Kidney (tissue), 14 donors: ENCODE measurements around the gene DNAJB8. TPM values are rescaled to one million over a fixed set of nuclear protein-coding genes. Genes with fewer than 3 reads are reported as not detected.

Experiments used
- DNase-seq, 5 donors: peaks; one replicate each; pipeline ENCODE4 v3.0.0-alpha.2; 2013 to 2020
- FAIRE-seq: peaks from 2 replicates; lab custom pipeline; 2012; peaks lifted over from hg19 to GRCh38; lab: Jason Lieb, UNC
- H3K27ac ChIP-seq, 2 donors: one replicate each; pipeline ENCODE4 v1.7.0; 2013; ENCODE audit warnings: low read depth in 2 of 2, low read length in 2 of 2, inconsistent platforms in 1 of 2
- H3K27me3 ChIP-seq: one replicate; pipeline ENCODE4 v1.7.1; 2013; ENCODE audit warnings: low read length, inconsistent platforms; ENCODE audit not compliant: control insufficient read depth, insufficient read depth
- H3K36me3 ChIP-seq, 3 donors: one replicate each; pipeline versions ENCODE4 v1.7.0 to v1.7.1; 2013; ENCODE audit warnings: low read length in 3 of 3, control low read depth in 1 of 3, inconsistent platforms in 1 of 3; ENCODE audit not compliant: insufficient read depth in 3 of 3, control insufficient read depth in 2 of 3
- H3K4me1 ChIP-seq, 3 donors: one replicate each; pipeline versions ENCODE4 v1.7.0 to v1.7.1; 2013; ENCODE audit warnings: low read length in 3 of 3, inconsistent platforms in 1 of 3, low read depth in 1 of 3; ENCODE audit not compliant: control insufficient read depth in 2 of 3, insufficient read depth in 2 of 3
- H3K4me3 ChIP-seq, 3 donors: one replicate each; pipeline versions ENCODE4 v1.7.0 to v1.8.1; 2013; ENCODE audit warnings: low read length in 3 of 3, control low read depth in 1 of 3, inconsistent platforms in 1 of 3
- H3K9ac ChIP-seq, 3 donors: one replicate each; pipeline versions ENCODE4 v1.7.0 to v1.7.1; 2013; ENCODE audit warnings: low read length in 3 of 3, control low read depth in 1 of 3, inconsistent platforms in 1 of 3
- H3K9me3 ChIP-seq, 3 donors: one replicate each; pipeline versions ENCODE4 v1.7.0 to v1.7.1; 2013; ENCODE audit warnings: low read length in 3 of 3, control low read depth in 1 of 3, inconsistent platforms in 1 of 3; ENCODE audit not compliant: control insufficient read depth in 2 of 3, insufficient read depth in 1 of 3
- intact Hi-C: fragments of 100-400 bp; cut with DNase I; formaldehyde crosslinking; loops from one replicate; pipeline ENCODE4 v1.11.1; 2022
- polyA plus RNA-seq: library from polyadenylated mRNA; stranded (reverse); fragments of 350-450 nt; fragmentation: Illumina TruSeq; extraction: RNeasy Lipid Tissue Mini Kit (QIAGEN cat#74804); gene quantifications from one replicate; pipeline ENCODE4 v1.2.3, GENCODE V29; 2014; ENCODE audit warnings: low read depth, low replicate concordance; ENCODE audit not compliant: insufficient read depth
- total RNA-seq: library from RNA; stranded (reverse); fragmentation: NEBNext Ultra II Directional; extraction: Animal tissue kit (Norgen Biotek cat#: 25700); gene quantifications from one replicate; pipeline ENCODE4 v1.2.1, GENCODE V29; 2021
- TF ChIP-seq, protein P1 (sequence below): IDR thresholded peaks from 3 replicates; pipeline ENCODE4 v1.5.1; 2012; ENCODE audit warnings: mild to moderate bottlenecking, moderate library complexity, borderline replicate concordance; ENCODE audit not compliant: insufficient read depth; ENCODE audit errors: extremely low read depth
- donor health status: control.
- donor health status: control.
- donor health status: control.
- donor health status: control.
- donor health status: control.
- donor health status: DM: yes; HTN: yes; CAD: no.
- donor health status: Normal renal cell carcinoma (clear cell type).

Gene DNAJB8
- total and polyA plus RNA-seq, 2 donors from 2014 or later: not detected

DNA sequence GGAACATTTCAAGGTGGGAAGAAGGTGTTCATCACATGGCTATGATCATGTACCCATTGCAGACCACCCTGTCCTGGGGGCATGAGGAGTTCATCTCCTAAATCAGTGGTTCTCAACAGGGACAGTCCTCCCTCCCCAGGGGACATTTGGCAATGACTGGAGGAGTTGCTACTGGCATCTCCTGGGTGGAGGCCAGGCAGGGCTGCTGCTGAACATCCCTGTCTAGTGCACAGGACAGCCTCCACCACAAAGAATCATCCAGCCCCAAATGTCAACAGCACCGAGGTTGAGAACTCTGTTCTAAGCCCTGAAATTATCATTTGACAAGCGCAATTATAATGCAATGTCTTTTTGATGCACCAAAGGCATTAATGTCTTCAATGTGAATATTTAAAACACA lies 4.4 kb upstream of the DNAJB8 start:
- DNase-seq (no peak), FAIRE-seq (no peak)
- no peak overlapping the region for H3K4me3 ChIP-seq
- no peaks in the 10 kb centered on the region for H3K9me3 ChIP-seq
- intact Hi-C loops: no loop called here
- H3K9ac ChIP-seq: no peak overlapping the region
- H3K36me3 ChIP-seq: no peaks in the 10 kb centered on the region
- no peaks in the 10 kb centered on the region for H3K4me1 ChIP-seq
- no peak overlapping the region for H3K27ac ChIP-seq
- TF ChIP-seq, protein P1, sequence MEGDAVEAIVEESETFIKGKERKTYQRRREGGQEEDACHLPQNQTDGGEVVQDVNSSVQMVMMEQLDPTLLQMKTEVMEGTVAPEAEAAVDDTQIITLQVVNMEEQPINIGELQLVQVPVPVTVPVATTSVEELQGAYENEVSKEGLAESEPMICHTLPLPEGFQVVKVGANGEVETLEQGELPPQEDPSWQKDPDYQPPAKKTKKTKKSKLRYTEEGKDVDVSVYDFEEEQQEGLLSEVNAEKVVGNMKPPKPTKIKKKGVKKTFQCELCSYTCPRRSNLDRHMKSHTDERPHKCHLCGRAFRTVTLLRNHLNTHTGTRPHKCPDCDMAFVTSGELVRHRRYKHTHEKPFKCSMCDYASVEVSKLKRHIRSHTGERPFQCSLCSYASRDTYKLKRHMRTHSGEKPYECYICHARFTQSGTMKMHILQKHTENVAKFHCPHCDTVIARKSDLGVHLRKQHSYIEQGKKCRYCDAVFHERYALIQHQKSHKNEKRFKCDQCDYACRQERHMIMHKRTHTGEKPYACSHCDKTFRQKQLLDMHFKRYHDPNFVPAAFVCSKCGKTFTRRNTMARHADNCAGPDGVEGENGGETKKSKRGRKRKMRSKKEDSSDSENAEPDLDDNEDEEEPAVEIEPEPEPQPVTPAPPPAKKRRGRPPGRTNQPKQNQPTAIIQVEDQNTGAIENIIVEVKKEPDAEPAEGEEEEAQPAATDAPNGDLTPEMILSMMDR: no peak
- no peaks in the 10 kb centered on the region for H3K27me3 ChIP-seq

DNA sequence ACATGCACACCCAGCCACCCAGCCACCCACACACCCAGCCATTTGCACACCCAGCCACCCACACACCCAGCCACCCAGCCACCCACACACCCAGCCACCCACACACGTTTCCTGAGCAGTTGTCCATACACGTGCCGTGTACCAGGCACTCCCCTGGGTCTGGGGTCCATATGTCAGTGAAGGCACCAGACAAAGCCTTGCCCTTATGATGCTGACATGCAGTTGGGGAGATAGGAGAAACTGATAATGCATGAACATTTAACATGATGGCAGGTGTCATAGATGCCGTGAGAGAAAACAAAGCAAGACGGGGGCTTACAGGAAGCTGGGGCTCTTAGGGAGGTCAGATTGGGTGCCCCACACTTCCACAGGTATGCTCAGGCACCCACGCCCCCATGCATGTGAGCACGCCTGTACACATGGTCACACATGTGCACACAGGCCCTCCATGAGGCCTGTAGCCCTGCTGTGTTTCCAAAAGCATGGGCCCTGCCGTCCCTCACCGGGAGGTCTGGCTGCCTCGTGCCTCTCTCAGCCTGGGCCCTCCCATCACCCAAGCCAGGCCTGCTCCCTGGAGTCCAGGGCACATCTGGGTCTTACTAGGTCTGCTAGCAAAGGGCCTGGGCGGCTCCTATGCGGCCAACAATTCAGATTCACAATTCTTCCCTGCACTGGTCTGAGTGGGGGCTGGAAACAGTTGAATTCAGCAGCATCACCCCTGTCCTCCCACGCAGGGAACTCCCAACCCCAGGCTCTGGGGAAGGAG lies 3.6 kb upstream of the DNAJB8 start:
- Histone ChIP-seq H3K27ac (no peak overlapping the region), H3K27me3 (no peaks in the 10 kb centered on the region), H3K9me3 (no peaks in the 10 kb centered on the region), H3K36me3 (no peaks in the 10 kb centered on the region), H3K9ac (no peak overlapping the region), H3K4me3 (no peak overlapping the region), H3K4me1 (no peaks in the 10 kb centered on the region)
- intact Hi-C loops: no loop called here
- DNase-seq: peak in 1 of 5 donors; percentile 22
- TF ChIP-seq, protein P1: no peak
- FAIRE-seq: no peak

GRCh38 chr3:128469556-128469955 lies 2.9 kb upstream of the DNAJB8 start:
- intact Hi-C loops: no loop called here
- TF ChIP-seq, protein P1: no peak
- Histone ChIP-seq H3K27me3 (no peaks in the 10 kb centered on the region), H3K27ac (no peak overlapping the region), H3K9ac (no peak overlapping the region), H3K9me3 (no peaks in the 10 kb centered on the region), H3K36me3 (no peaks in the 10 kb centered on the region), H3K4me1 (no peaks in the 10 kb centered on the region), H3K4me3 (no peak overlapping the region)
- DNase-seq: no peak
- no peak for FAIRE-seq
